Uterus (tissue), 2 donors: ENCODE measurements around the gene COA5.

Experiments used
- POLR2A ChIP-seq, 2 donors: fragments of 450-650 bp; IDR thresholded peaks; one replicate each; pipeline ENCODE4 v1.6.1; 2016; ENCODE audit warnings: antibody characterized with exemption in 2 of 2, mild to moderate bottlenecking in 1 of 2, moderate library complexity in 1 of 2
- TF ChIP-seq, protein P1 (sequence below), 4 experiments: fragments of 200-600 bp in 2 of 4; fragments of 450-650 bp in 2 of 4; sonication (generic) in 2 of 4; IDR thresholded peaks; one replicate each; pipeline ENCODE4 v1.5.1; 2016 to 2019; ENCODE audit warnings: antibody characterized with exemption in 4 of 4, mild to moderate bottlenecking in 2 of 4, moderate library complexity in 1 of 4

DNA sequence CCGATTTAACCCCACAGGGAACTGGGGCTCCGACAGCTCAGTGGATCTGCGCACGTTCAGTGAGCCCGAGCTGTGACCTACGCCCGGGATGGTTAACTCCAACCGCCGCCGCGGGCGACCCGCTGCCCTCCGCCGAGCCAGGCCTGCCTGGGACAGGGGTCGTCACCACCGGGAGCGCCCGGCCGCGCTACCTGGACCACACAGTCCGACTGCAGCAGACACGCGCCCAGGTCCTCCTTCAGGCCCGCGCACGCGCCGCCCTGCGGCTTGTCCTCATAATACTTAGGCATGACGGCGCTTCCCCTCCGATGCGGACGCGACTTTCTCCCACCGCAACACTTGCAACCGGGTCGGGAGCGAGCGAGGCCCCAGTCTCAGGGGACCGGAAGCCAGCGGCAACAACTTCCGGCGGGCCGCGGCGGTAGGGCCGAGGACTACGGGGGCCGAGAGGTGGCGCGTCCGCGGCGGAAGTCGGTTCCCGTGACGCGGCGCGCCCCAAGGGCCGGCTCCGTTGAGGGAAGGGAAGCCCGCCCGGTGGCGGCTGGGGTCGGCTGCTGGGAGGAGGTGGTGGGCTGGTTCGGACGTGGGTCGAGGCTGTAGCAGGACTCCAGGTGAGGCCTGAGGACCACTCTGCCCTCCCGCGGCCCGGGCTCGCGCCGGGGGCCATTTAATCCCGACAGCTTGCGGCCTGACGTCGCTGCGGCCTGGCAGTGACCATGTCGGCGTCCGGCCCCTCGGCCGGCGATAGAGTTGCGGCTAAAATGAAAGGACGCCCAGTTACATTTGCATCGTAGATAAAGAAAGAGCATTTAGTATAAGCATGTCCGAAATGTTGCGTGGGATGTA lies at the start of gene COA5, which contains the start of gene UNC50:
- TF ChIP-seq, protein P1, sequence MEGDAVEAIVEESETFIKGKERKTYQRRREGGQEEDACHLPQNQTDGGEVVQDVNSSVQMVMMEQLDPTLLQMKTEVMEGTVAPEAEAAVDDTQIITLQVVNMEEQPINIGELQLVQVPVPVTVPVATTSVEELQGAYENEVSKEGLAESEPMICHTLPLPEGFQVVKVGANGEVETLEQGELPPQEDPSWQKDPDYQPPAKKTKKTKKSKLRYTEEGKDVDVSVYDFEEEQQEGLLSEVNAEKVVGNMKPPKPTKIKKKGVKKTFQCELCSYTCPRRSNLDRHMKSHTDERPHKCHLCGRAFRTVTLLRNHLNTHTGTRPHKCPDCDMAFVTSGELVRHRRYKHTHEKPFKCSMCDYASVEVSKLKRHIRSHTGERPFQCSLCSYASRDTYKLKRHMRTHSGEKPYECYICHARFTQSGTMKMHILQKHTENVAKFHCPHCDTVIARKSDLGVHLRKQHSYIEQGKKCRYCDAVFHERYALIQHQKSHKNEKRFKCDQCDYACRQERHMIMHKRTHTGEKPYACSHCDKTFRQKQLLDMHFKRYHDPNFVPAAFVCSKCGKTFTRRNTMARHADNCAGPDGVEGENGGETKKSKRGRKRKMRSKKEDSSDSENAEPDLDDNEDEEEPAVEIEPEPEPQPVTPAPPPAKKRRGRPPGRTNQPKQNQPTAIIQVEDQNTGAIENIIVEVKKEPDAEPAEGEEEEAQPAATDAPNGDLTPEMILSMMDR (IDR thresholded peaks at IDR 0.05): peak in 3 of 4 experiments; percentile 13 to 23 (median 14)
- peak in 1 of 2 donors; percentile 83 for TF ChIP-seq POLR2A (IDR thresholded peaks at IDR 0.05)
